Measurements from ENCODE around the gene UPF1. TPM values are rescaled to one million over a fixed set of nuclear protein-coding genes. Genes with fewer than 3 reads are reported as not detected.

UPF1 gene
- polyA plus RNA-seq, 1 of the 3 experiments (the other 2 are of a cell fraction): 33.3 TPM

GRCh38 chr19:18856385-18857126, 24.8 kb downstream of the UPF1 start:
- ChIA-PET POLR2A (interaction anchor here (1.0 kb wide), 1 partner anchor 9 kb away, joined by 4 read pairs; no protein-coding TSS in a partner anchor), CTCF (interaction anchor here (0.6 to 16.0 kb wide), 13 partner anchors 7 to 406 kb away, joined by 3 to 201 read pairs (median 4); partner anchors contain the start of genes REX1BD and TMEM59L)
- no peaks in the 10 kb centered on the region for H3K9me3 ChIP-seq
- no peaks in the 10 kb centered on the region for H3K9me2 ChIP-seq
- H3K79me2 ChIP-seq (ENCODE audit: insufficient read depth): peaks cover 17% of the 10 kb centered on the region; the same call in 1 of the 2 replicates
- peaks cover 10% of the 10 kb centered on the region; the same call in 1 of the 2 replicates for H4K20me1 ChIP-seq (ENCODE audit: insufficient read depth)
- H3F3A ChIP-seq (replicated peaks; ENCODE audit: insufficient read depth): no peaks in the 10 kb centered on the region
- H3K4me3 ChIP-seq (ENCODE audit: low read depth in 2 of 2, low read length in 1 of 2): no peak overlapping the region
- peaks cover 0 to 3% of the 10 kb centered on the region in 2 experiments; a peak in 1 of 4 replicates for H3K4me1 ChIP-seq (ENCODE audit: control insufficient read depth in 1 of 2, insufficient read depth in 2 of 2, low read depth in 1 of 2, low read length in 1 of 2)
- no peak overlapping the region for H2AFZ ChIP-seq (ENCODE audit: low read depth)
- WGBS (ENCODE audit: low lambda C conversion rate): 91% methylated on average over 22 of the region's 22 CpGs
- no peak for TF ChIP-seq EZH2phosphoT487 (IDR thresholded peaks at IDR 0.05; ENCODE audit: borderline replicate concordance, low read depth)
- no peak for TF ChIP-seq PBX3 (IDR thresholded peaks at IDR 0.05)
- no peak for TF ChIP-seq TAF1 (IDR thresholded peaks at IDR 0.05; ENCODE audit: borderline replicate concordance, low read depth, low read length)
- no peak for TF ChIP-seq TCF12 (IDR thresholded peaks at IDR 0.05)
- no peak for TF ChIP-seq CHD2 (IDR thresholded peaks at IDR 0.05; ENCODE audit: low read length, partially characterized antibody)
- no peak for TF ChIP-seq GABPA (IDR thresholded peaks at IDR 0.05; ENCODE audit: low read depth)
- TF ChIP-seq, protein P1, sequence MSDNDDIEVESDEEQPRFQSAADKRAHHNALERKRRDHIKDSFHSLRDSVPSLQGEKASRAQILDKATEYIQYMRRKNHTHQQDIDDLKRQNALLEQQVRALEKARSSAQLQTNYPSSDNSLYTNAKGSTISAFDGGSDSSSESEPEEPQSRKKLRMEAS (IDR thresholded peaks at IDR 0.05; ENCODE audit: low read depth): no peak
- TF ChIP-seq SMC3 (IDR thresholded peaks at IDR 0.05; ENCODE audit: low read depth, low read length): peak; percentile 51; the same call in 1 of the 2 replicates
- TF ChIP-seq, protein P2, sequence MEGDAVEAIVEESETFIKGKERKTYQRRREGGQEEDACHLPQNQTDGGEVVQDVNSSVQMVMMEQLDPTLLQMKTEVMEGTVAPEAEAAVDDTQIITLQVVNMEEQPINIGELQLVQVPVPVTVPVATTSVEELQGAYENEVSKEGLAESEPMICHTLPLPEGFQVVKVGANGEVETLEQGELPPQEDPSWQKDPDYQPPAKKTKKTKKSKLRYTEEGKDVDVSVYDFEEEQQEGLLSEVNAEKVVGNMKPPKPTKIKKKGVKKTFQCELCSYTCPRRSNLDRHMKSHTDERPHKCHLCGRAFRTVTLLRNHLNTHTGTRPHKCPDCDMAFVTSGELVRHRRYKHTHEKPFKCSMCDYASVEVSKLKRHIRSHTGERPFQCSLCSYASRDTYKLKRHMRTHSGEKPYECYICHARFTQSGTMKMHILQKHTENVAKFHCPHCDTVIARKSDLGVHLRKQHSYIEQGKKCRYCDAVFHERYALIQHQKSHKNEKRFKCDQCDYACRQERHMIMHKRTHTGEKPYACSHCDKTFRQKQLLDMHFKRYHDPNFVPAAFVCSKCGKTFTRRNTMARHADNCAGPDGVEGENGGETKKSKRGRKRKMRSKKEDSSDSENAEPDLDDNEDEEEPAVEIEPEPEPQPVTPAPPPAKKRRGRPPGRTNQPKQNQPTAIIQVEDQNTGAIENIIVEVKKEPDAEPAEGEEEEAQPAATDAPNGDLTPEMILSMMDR (IDR thresholded peaks at IDR 0.05): peak; percentile 47
- TF ChIP-seq RXRA (IDR thresholded peaks at IDR 0.05; ENCODE audit: borderline replicate concordance, low read depth): no peak
- no peak for TF ChIP-seq TEAD4 (IDR thresholded peaks at IDR 0.05; ENCODE audit: borderline replicate concordance, insufficient read depth)
- no peak for TF ChIP-seq RCOR1 (IDR thresholded peaks at IDR 0.05; ENCODE audit: low read length)
- TF ChIP-seq MXI1 (IDR thresholded peaks at IDR 0.05; ENCODE audit: low read depth, low read length): no peak
- TF ChIP-seq RAD21 (IDR thresholded peaks at IDR 0.05; ENCODE audit: low read length): peak; percentile 68
- TF ChIP-seq FOXJ3 (CRISPR knock-in tag; IDR thresholded peaks at IDR 0.05): no peak
- TF ChIP-seq, protein P3, sequence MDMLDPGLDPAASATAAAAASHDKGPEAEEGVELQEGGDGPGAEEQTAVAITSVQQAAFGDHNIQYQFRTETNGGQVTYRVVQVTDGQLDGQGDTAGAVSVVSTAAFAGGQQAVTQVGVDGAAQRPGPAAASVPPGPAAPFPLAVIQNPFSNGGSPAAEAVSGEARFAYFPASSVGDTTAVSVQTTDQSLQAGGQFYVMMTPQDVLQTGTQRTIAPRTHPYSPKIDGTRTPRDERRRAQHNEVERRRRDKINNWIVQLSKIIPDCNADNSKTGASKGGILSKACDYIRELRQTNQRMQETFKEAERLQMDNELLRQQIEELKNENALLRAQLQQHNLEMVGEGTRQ (IDR thresholded peaks at IDR 0.05; ENCODE audit: borderline replicate concordance, low read depth, low read length): no peak
- peaks cover 38 to 99% of the 10 kb centered on the region in 2 experiments for H3K36me3 ChIP-seq (replicated peaks in 1 of 2; ENCODE audit: control insufficient read depth in 1 of 2, insufficient read depth in 2 of 2, low read length in 1 of 2)
- H3K27ac ChIP-seq (ENCODE audit: low read depth in 2 of 2, low read length in 1 of 2): no peak overlapping the region; a peak in 1 of 4 replicates
- H3K4me2 ChIP-seq: no peak overlapping the region
- H3K9ac ChIP-seq: no peak overlapping the region
- no peaks in the 10 kb centered on the region for H3K27me3 ChIP-seq (ENCODE audit: insufficient read depth)
- peak; percentile 63 for DNase-seq

Data from SK-N-SH (cell line).